LNCAP (cell line): Measurements from ENCODE around the gene DNAH1.

Experiments
- CTCF ChIP-seq: fragments of 450-650 bp; IDR thresholded peaks from 2 replicates; pipeline ENCODE4 v1.5.1; 2017; ENCODE audit warnings: mild to moderate bottlenecking

Gene DNAH1

GRCh38 chr3:52315977-52316764 is at the start of gene DNAH1:
DNAH1 (plus strand) TSS chr3:52316319; CDS start chr3:52322443, 6,124 bp downstream.
- TF ChIP-seq CTCF = no peak

DNA sequence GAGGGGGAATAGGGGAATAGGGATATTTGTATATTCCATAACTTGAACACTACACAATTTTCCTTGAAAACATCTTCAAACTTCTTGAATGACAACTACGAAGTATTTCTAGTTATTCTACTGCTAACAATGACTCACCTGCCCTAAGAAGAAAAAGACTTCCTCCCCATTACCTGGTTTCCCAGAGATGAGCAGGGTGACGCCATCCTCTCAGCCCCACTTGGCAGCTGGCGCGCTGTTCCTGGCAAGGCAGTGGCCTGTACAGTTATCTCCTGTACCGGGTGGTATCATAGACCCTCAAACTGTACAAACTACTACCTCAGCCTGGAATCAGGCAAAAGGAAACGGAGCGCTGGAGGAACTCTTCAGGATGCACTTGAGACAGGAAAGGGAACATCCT is 48.1 kb upstream of the DNAH1 start:
- TF ChIP-seq CTCF = no peak

- no peak for TF ChIP-seq CTCF
Observed at GRCh38 chr3:52269776-52270175, 46.3 kb upstream of the DNAH1 start.

- no peak for TF ChIP-seq CTCF
Observed at GRCh38 chr3:52270252-52270754, 45.8 kb upstream of the DNAH1 start.

- TF ChIP-seq CTCF = no peak
Observed at GRCh38 chr3:52272831-52273230, 43.3 kb upstream of the DNAH1 start.

- no peak for TF ChIP-seq CTCF
Observed at GRCh38 chr3:52277071-52277964, 38.8 kb upstream of the DNAH1 start.

DNA sequence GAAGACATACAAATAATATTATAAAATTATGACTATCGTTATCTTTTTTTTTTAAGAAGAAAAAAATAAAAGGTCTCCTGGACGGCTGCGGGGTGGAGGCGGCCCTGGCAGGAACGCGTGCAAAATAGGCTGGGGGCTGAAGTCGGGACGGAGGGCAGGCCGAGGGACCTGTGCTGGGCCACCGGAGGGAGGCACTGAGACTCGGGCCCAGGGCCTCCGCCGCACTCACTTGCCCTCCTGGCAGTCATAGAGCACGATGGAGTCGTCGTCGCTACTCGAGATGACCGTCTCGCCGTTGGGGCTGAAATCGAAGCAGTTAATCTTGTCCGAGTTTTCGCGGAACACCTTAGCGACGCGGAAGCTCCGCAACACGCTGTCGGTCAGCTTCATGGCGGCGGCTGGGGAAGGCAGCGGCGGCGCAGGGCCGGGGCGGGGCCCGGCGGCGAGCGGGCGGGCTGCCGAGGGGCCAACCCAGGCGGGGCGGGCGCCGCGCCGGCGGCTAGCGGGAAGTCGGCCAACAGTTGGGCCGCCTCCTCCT is 38.1 kb upstream of the DNAH1 start:
- peak; percentile 27; the same call in 1 of the 2 replicates for TF ChIP-seq CTCF
